A549 (cell line): ENCODE measurements around the gene OR51A7. TPM values are rescaled to one million over a fixed set of nuclear protein-coding genes. Genes with fewer than 3 reads are reported as not detected.

Experiments used
- ATAC-seq, 2 experiments: fragments of 200-7000 bp in 1 of 2; fragments of >200 bp in 1 of 2; cut with Nextera tagmentation in 1 of 2; cut with Tn5 transposase in 1 of 2; 3 replicates each; pipeline versions ENCODE4 v1.8.0 to v1.9.1; 2018 to 2020; ENCODE audit warnings: mild to moderate bottlenecking in 1 of 2, moderate library complexity in 1 of 2
- CTCF ChIA-PET: fragments of 300-600 bp; sonication (Branson Sonifier 250); formaldehyde crosslinking; extraction: SDS; loops from one replicate; lab custom pipeline; 2021; ENCODE audit warnings: antibody characterized with exemption, inconsistent platforms; lab: Yijun Ruan, JAX
- POLR2A ChIA-PET: fragments of 350-600 bp; formaldehyde crosslinking; extraction: SDS; loops from one replicate; lab custom pipeline; 2021; ENCODE audit warnings: antibody characterized with exemption, inconsistent platforms; lab: Yijun Ruan, JAX
- DNase-seq, 2 experiments: peaks; one replicate each; pipeline versions ENCODE4 v3.0.0 to v3.0.0-alpha.2; 2011 to 2016; ENCODE audit warnings: low read depth in 1 of 2, low spot score in 1 of 2
- FAIRE-seq: peaks from 2 replicates; lab custom pipeline; 2011; peaks lifted over from hg19 to GRCh38; lab: Jason Lieb, UNC
- H3K27ac ChIP-seq, 2 experiments: fragments of >200 bp; sonication (Bioruptor Twin); formaldehyde crosslinking; 3 replicates each; pipeline ENCODE4 v1.5.1; 2016 to 2017
- H3K4me1 ChIP-seq: fragments of >200 bp; sonication (Bioruptor Twin); formaldehyde crosslinking; 3 replicates; pipeline ENCODE4 v1.6.1; 2016
- H3K4me2 ChIP-seq: fragments of >200 bp; sonication (Bioruptor Twin); formaldehyde crosslinking; 3 replicates; pipeline ENCODE4 v1.6.1; 2016
- H3K4me3 ChIP-seq: fragments of >200 bp; sonication (Bioruptor Twin); formaldehyde crosslinking; 3 replicates; pipeline ENCODE4 v1.5.1; 2016
- H3K9me3 ChIP-seq: fragments of >200 bp; sonication (Bioruptor Twin); formaldehyde crosslinking; 3 replicates; pipeline ENCODE4 v1.6.1; 2016
- ATOH8 ChIP-seq: fragments of 250-450 bp; sonication (Bioruptor Pico); IDR thresholded peaks from 2 replicates; pipeline ENCODE4 v1.5.0; 2020; ENCODE audit warnings: low read depth, mild to moderate bottlenecking, moderate library complexity
- CHD4 ChIP-seq: fragments of 200-600 bp; sonication (generic); IDR thresholded peaks from 2 replicates; pipeline ENCODE4 v1.6.1; 2016; ENCODE audit warnings: antibody characterized with exemption, mild to moderate bottlenecking, borderline replicate concordance
- CTCF ChIP-seq: fragments of >200 bp; sonication (Bioruptor Twin); formaldehyde crosslinking; IDR thresholded peaks from 3 replicates; pipeline ENCODE4 v1.5.1; 2016
- EHF ChIP-seq: fragments of 250-450 bp; sonication (Bioruptor Pico); IDR thresholded peaks from 2 replicates; pipeline ENCODE4 v1.5.0; 2020; ENCODE audit warnings: mild to moderate bottlenecking
- FOXS1 ChIP-seq: fragments of 250-450 bp; sonication (Bioruptor Pico); IDR thresholded peaks from 2 replicates; pipeline ENCODE4 v1.5.0; 2020; ENCODE audit warnings: mild to moderate bottlenecking, moderate library complexity
- GATA3 ChIP-seq: IDR thresholded peaks from 2 replicates; pipeline ENCODE4 v1.6.1; 2012; ENCODE audit warnings: borderline replicate concordance
- HDAC2 ChIP-seq: fragments of 200-600 bp; sonication (generic); IDR thresholded peaks from 2 replicates; pipeline ENCODE4 v1.6.1; 2016
- HES2 ChIP-seq: fragments of >200 bp; sonication (Bioruptor Twin); formaldehyde crosslinking; IDR thresholded peaks from 2 replicates; pipeline ENCODE4 v1.6.1; 2016
- HEYL ChIP-seq: fragments of 250-450 bp; sonication (Bioruptor Pico); IDR thresholded peaks from 2 replicates; pipeline ENCODE4 v1.8.0; 2021; ENCODE audit warnings: mild to moderate bottlenecking, moderate library complexity
- HOXB13 ChIP-seq: fragments of 250-450 bp; sonication (Bioruptor Pico); IDR thresholded peaks from 2 replicates; pipeline ENCODE4 v1.5.0; 2020; ENCODE audit warnings: low read depth, mild to moderate bottlenecking, moderate library complexity
- KDM1A ChIP-seq: fragments of 200-600 bp; sonication (generic); IDR thresholded peaks from 2 replicates; pipeline ENCODE4 v1.6.1; 2016; ENCODE audit warnings: low read depth, mild to moderate bottlenecking
- KDM5A ChIP-seq: fragments of 200-600 bp; sonication (generic); IDR thresholded peaks from 2 replicates; pipeline ENCODE4 v1.6.1; 2016; ENCODE audit warnings: antibody characterized with exemption, mild to moderate bottlenecking
- MAFK ChIP-seq: fragments of 450-650 bp; IDR thresholded peaks from 2 replicates; pipeline ENCODE4 v1.6.1; 2014; ENCODE audit not compliant: partially characterized antibody
- MAX ChIP-seq: IDR thresholded peaks from 2 replicates; pipeline ENCODE4 v1.6.1; 2012
- MAZ ChIP-seq: fragments of 150-350 bp; IDR thresholded peaks from 2 replicates; pipeline ENCODE4 v1.6.1; 2014; ENCODE audit warnings: antibody characterized with exemption, low read depth, low read length, borderline replicate concordance
- MYC ChIP-seq: IDR thresholded peaks from 2 replicates; pipeline ENCODE4 v1.6.1; 2012; ENCODE audit warnings: mild to moderate bottlenecking, inconsistent platforms, low read length, improper control_type of control experiment, borderline replicate concordance
- NPAS2 ChIP-seq: fragments of 250-450 bp; sonication (Bioruptor Pico); IDR thresholded peaks from 2 replicates; pipeline ENCODE4 v1.8.0; 2022; ENCODE audit warnings: mild to moderate bottlenecking, moderate library complexity, borderline replicate concordance
- PBX3 ChIP-seq: IDR thresholded peaks from 2 replicates; pipeline ENCODE4 v1.6.1; 2012
- POLR2A ChIP-seq: IDR thresholded peaks from 2 replicates; pipeline ENCODE4 v1.6.1; 2012; ENCODE audit warnings: mild to moderate bottlenecking, low read length
- POLR2AphosphoS2 ChIP-seq: conservative IDR thresholded peaks from 2 replicates; pipeline ENCODE4 v1.6.1; 2012; ENCODE audit warnings: low read length, improper control_type of control experiment, inconsistent platforms
- RCOR1 ChIP-seq: fragments of 150-350 bp; IDR thresholded peaks from 2 replicates; pipeline ENCODE4 v1.6.1; 2014; ENCODE audit warnings: antibody characterized with exemption, low read length, low read depth
- REST ChIP-seq: fragments of 200-600 bp; sonication (generic); IDR thresholded peaks from 2 replicates; pipeline ENCODE4 v1.6.1; 2016; ENCODE audit warnings: antibody characterized with exemption, mild to moderate bottlenecking, moderate library complexity
- RNF2 ChIP-seq: fragments of 200-600 bp; sonication (generic); IDR thresholded peaks from 2 replicates; pipeline ENCODE4 v1.6.1; 2016; ENCODE audit warnings: low read depth, mild to moderate bottlenecking, antibody characterized with exemption, moderate library complexity, borderline replicate concordance
- SREBF2 ChIP-seq: fragments of 450-650 bp; IDR thresholded peaks from 2 replicates; pipeline ENCODE4 v1.6.1; 2014; ENCODE audit warnings: mild to moderate bottlenecking, moderate library complexity
- ZC3H11A ChIP-seq: fragments of 450-650 bp; IDR thresholded peaks from 2 replicates; pipeline ENCODE4 v1.6.1; 2014; ENCODE audit warnings: antibody characterized with exemption, mild to moderate bottlenecking
- ZFP36 ChIP-seq: fragments of 450-650 bp; IDR thresholded peaks from 2 replicates; pipeline ENCODE4 v1.6.1; 2014; ENCODE audit warnings: borderline replicate concordance; ENCODE audit not compliant: partially characterized antibody
- ZSCAN20 ChIP-seq: fragments of 250-450 bp; sonication (Bioruptor Pico); IDR thresholded peaks from 2 replicates; pipeline ENCODE4 v1.8.0; 2022; ENCODE audit warnings: mild to moderate bottlenecking, moderate library complexity
- WGBS: methylation state at CpG from one replicate; pipeline ENCODE4 v1.1.6; 2017; ENCODE audit errors: missing lambda C conversion rate; 5-methylcytosine and 5-hydroxymethylcytosine counted together
- polyA plus RNA-seq, 4 experiments: library from polyadenylated mRNA; depleted of rRNA in 3 of 4; stranded (reverse); fragments of >200 nt; fragmentation: RNase III in 1 of 4; extraction: RNeasy Plus Mini Kit Qiagen cat#74134 plus additional on column Dnase treatment in 1 of 4; gene quantifications; 2 replicates in 3 of 4; 3 replicates in 1 of 4; pipeline ENCODE4 v1.2.3, GENCODE V29; 2011 to 2017

The OR51A7 gene
- polyA plus RNA-seq, 2 of the 4 experiments (the other 2 are of a cell fraction): not detected

GRCh38 chr11:4916581-4916980, 13.0 kb downstream of the OR51A7 start (continued):
- TF ChIP-seq REST: no peak
- TF ChIP-seq PBX3: no peak
- no peak for TF ChIP-seq MYC
- TF ChIP-seq MAX: no peak

- TF ChIP-seq EHF (CRISPR knock-in tag): no peak
- no peak for TF ChIP-seq MAZ
- no peak for TF ChIP-seq FOXS1 (CRISPR knock-in tag)
- TF ChIP-seq CHD4: no peak
- no peak for TF ChIP-seq MYC
- no peak for TF ChIP-seq SREBF2
- no peak for TF ChIP-seq CTCF
- no peak for TF ChIP-seq KDM1A
- TF ChIP-seq RCOR1: no peak
- no peak for TF ChIP-seq GATA3
- TF ChIP-seq POLR2AphosphoS2: no peak
- TF ChIP-seq KDM5A: no peak
- no peak for TF ChIP-seq ZFP36
- TF ChIP-seq HOXB13 (CRISPR knock-in tag): no peak
- TF ChIP-seq ZSCAN20 (CRISPR knock-in tag): no peak
- TF ChIP-seq HES2: no peak
- TF ChIP-seq, all 56 proteins: peak for 0
- Histone ChIP-seq H3K4me1 (no peaks in the 10 kb centered on the region), H3K9me3 (no peaks in the 10 kb centered on the region), H3K4me2 (no peak within 1 kb of the TSS), H3K4me3 (no peak within 1 kb of the TSS), H3K27ac (no peak within 1 kb of the TSS)
- ChIA-PET CTCF (no interaction called here), POLR2A (no interaction called here)
- FAIRE-seq: no peak
- WGBS: 16% methylated on average over 4 of the region's 4 CpGs
- DNase-seq: no peak
- ATAC-seq: no peak
Observed at GRCh38 chr11:4919250-4919649, 15.7 kb downstream of the OR51A7 start, which contains the start of gene OR51G2. Gene OR51G2 (minus strand): TSS chr11:4919350. CDS start chr11:4915663, 3,687 bp downstream.

- DNase-seq (no peak), FAIRE-seq (no peak)
- Histone ChIP-seq H3K27ac (no peak overlapping the region), H3K9me3 (no peaks in the 10 kb centered on the region), H3K4me2 (no peak overlapping the region), H3K4me1 (no peaks in the 10 kb centered on the region)
- POLR2A ChIA-PET: no interaction called here
- CTCF ChIA-PET: no interaction called here
- TF ChIP-seq PBX3: no peak
- TF ChIP-seq ZC3H11A: no peak
- no peak for TF ChIP-seq MAX
- no peak for TF ChIP-seq ZSCAN20 (CRISPR knock-in tag)
- no peak for TF ChIP-seq ATOH8 (CRISPR knock-in tag)
- TF ChIP-seq HES2: no peak
- TF ChIP-seq HEYL (CRISPR knock-in tag): no peak
- no peak for TF ChIP-seq POLR2A
- no peak for TF ChIP-seq HDAC2
- TF ChIP-seq NPAS2 (CRISPR knock-in tag): no peak
- TF ChIP-seq RNF2: no peak
- no peak for TF ChIP-seq MAFK
- TF ChIP-seq KDM5A: no peak
- TF ChIP-seq, all 56 proteins: peak for 0
- no peak overlapping the region for H3K4me3 ChIP-seq
- ATAC-seq: no peak
- 3% methylated on average over 1 of the region's 1 CpG for WGBS
Observed at GRCh38 chr11:4921796-4922195, 18.2 kb downstream of the OR51A7 start.
